ENCODE results near the gene BPIFB2.

The BPIFB2 gene

GRCh38 chr20:33032555-33032954 is 25.1 kb downstream of the BPIFB2 start:
- in situ Hi-C loops (cut with MboI; ENCODE audit: low sequenced_read_pairs, unreplicated experiment) = no loop called here
- TF ChIP-seq CTCF (IDR thresholded peaks at IDR 0.05; ENCODE audit: borderline replicate concordance, control extremely low read depth, extremely low read depth, insufficient read depth, missing control alignments) = no peak
- no peak for DNase-seq (ENCODE audit: low spot score)

- no peak for DNase-seq (ENCODE audit: low spot score)
- in situ Hi-C loops (cut with MboI; ENCODE audit: low sequenced_read_pairs, unreplicated experiment) = no loop called here
- TF ChIP-seq CTCF (IDR thresholded peaks at IDR 0.05; ENCODE audit: borderline replicate concordance, control extremely low read depth, extremely low read depth, insufficient read depth, missing control alignments) = no peak
Observed at GRCh38 chr20:33033381-33033780, 25.9 kb downstream of the BPIFB2 start.

GRCh38 chr20:33034115-33034514 is 26.6 kb downstream of the BPIFB2 start:
- no peak for DNase-seq (ENCODE audit: low spot score)
- TF ChIP-seq CTCF (IDR thresholded peaks at IDR 0.05; ENCODE audit: borderline replicate concordance, control extremely low read depth, extremely low read depth, insufficient read depth, missing control alignments) = no peak
- in situ Hi-C loops (cut with MboI; ENCODE audit: low sequenced_read_pairs, unreplicated experiment) = no loop called here

- no peak for DNase-seq (ENCODE audit: low spot score)
- in situ Hi-C loops (cut with MboI; ENCODE audit: low sequenced_read_pairs, unreplicated experiment) = no loop called here
Observed at GRCh38 chr20:33034901-33035492, 27.5 kb downstream of the BPIFB2 start.

GRCh38 chr20:33037456-33037855 is 30.0 kb downstream of the BPIFB2 start:
- in situ Hi-C loops (cut with MboI; ENCODE audit: low sequenced_read_pairs, unreplicated experiment) = no loop called here
- TF ChIP-seq CTCF (IDR thresholded peaks at IDR 0.05; ENCODE audit: borderline replicate concordance, control extremely low read depth, extremely low read depth, insufficient read depth, missing control alignments) = no peak
- no peak for DNase-seq (ENCODE audit: low spot score)

More at GRCh38 chr20:33034901-33035492, 27.5 kb downstream of the BPIFB2 start:
- no peak for TF ChIP-seq CTCF (IDR thresholded peaks at IDR 0.05; ENCODE audit: borderline replicate concordance, control extremely low read depth, extremely low read depth, insufficient read depth, missing control alignments)

GRCh38 chr20:33038243-33038642 is 30.7 kb downstream of the BPIFB2 start:
- TF ChIP-seq CTCF (IDR thresholded peaks at IDR 0.05; ENCODE audit: borderline replicate concordance, control extremely low read depth, extremely low read depth, insufficient read depth, missing control alignments) = no peak
- DNase-seq (ENCODE audit: low spot score) = no peak
- in situ Hi-C loops (cut with MboI; ENCODE audit: low sequenced_read_pairs, unreplicated experiment) = no loop called here

All from GM13976 (cell line).